Transverse colon (tissue), 3 donors: ENCODE measurements around the gene DLEU7.

Source experiments
- CTCF ChIP-seq, 5 experiments: fragments of 200-600 bp in 3 of 5; fragments of 450-650 bp in 2 of 5; sonication (generic) in 3 of 5; IDR thresholded peaks; 1 replicate in 2 of 5; 2 replicates in 3 of 5; pipeline ENCODE4 v1.5.1; 2016 to 2017; ENCODE audit warnings: antibody characterized with exemption in 5 of 5, inconsistent platforms in 3 of 5, mild to moderate bottlenecking in 2 of 5, moderate library complexity in 1 of 5
- POLR2A ChIP-seq: fragments of 450-650 bp; IDR thresholded peaks from one replicate; pipeline ENCODE4 v1.6.1; 2016; ENCODE audit warnings: antibody characterized with exemption, mild to moderate bottlenecking, moderate library complexity

DNA sequence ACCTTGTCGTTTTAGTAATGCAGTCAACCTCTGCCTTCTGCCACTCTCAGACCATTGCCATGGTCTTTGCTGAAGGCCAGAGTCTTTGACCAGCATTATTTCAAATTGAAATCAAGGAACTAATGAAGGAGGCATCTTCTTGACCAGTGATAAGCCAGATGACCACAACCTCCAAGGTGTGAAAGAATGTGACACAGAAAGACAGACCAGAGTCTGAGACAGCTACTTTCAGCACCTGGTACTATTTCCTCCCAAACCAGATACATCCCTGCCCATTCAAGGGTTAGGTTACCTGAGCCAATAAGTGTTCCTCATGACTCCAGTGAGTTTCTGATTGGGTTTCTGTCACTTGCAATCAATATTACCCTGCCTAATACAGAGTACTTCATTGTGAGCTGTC is 45.8 kb upstream of the DLEU7 start:
- TF ChIP-seq CTCF (IDR thresholded peaks at IDR 0.05) = no peak
- TF ChIP-seq POLR2A = no peak
